C4-2B (cell line): ENCODE results near the gene NR3C1.

Experiments used
- H3K27ac ChIP-seq: fragments of 450-650 bp; 2 replicates; pipeline ENCODE4 v1.5.1; 2017
- ZFX ChIP-seq: fragments of 450-650 bp; IDR thresholded peaks from 2 replicates; pipeline ENCODE4 v1.6.1; 2017
- TF ChIP-seq, protein P1 (sequence below): fragments of 450-650 bp; conservative IDR thresholded peaks from 2 replicates; pipeline ENCODE4 v1.5.1; 2017; ENCODE audit warnings: mild to moderate bottlenecking

The NR3C1 gene

DNA sequence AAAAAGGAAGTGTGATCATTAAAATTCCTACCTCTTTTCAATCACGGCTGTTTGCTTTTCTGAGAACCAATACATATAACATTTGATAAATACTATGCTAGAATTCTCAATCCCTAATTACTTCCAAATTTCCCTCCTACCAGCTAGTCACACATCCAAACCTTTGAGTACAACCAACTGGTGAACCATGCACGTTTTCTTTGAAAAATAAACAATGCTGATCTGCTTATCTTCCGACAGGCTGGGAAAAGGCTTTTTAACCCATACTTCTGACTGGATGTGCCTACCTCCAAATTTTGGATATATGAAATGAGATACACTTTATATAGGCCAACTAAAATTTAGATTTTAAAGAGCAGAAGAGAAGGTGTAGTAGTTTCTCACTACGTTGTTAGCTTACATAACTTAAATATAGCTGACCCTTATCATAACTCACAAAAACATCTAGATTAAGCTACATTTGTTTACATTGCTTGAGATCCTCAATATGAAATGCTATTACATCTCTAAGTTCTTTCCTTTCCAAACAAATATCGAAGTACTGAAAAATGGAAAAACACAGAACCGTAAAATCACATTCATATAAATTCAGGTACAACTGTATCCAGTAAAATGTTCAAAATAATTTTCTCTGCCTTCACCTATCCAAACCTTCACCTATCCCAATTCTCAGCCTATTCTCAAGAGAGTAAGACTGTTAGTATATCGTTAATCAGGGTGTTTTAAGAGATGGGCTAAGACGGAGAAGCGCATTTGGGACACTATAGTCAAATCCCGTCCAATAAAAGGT, 2.1 kb downstream of the NR3C1 start:
- TF ChIP-seq ZFX = no peak
- TF ChIP-seq, protein P1, sequence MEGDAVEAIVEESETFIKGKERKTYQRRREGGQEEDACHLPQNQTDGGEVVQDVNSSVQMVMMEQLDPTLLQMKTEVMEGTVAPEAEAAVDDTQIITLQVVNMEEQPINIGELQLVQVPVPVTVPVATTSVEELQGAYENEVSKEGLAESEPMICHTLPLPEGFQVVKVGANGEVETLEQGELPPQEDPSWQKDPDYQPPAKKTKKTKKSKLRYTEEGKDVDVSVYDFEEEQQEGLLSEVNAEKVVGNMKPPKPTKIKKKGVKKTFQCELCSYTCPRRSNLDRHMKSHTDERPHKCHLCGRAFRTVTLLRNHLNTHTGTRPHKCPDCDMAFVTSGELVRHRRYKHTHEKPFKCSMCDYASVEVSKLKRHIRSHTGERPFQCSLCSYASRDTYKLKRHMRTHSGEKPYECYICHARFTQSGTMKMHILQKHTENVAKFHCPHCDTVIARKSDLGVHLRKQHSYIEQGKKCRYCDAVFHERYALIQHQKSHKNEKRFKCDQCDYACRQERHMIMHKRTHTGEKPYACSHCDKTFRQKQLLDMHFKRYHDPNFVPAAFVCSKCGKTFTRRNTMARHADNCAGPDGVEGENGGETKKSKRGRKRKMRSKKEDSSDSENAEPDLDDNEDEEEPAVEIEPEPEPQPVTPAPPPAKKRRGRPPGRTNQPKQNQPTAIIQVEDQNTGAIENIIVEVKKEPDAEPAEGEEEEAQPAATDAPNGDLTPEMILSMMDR = no peak
- H3K27ac ChIP-seq = no peak overlapping the region

DNA sequence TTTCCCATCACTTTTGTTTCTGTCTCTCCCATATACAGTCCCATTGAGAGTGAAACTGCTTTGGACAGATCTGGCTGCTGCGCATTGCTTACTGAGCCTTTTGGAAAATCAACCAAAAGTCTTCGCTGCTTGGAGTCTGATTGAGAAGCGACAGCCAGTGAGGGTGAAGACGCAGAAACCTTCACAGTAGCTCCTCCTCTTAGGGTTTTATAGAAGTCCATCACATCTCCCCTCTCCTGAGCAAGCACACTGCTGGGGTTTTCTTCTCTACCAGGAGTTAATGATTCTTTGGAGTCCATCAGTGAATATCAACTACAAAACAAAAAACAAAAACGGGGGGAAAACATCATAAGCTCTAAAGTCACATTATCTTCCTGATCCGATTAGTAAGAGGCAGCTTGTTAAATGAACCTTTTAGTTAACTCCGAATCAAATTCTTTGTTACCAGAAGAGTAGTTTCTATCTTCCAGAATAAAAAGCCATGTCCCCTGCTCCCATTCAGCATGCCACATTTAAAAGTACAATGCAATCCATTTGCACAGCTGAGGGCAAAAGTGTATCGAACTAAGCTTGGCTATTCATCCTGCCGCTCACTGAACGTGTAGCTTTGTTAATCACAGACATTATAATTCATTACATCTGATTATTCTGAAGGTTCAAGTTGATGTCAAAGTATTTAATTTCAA, 2.8 kb downstream of the NR3C1 start:
- H3K27ac ChIP-seq = no peak overlapping the region
- TF ChIP-seq, protein P1 = no peak
- no peak for TF ChIP-seq ZFX

DNA sequence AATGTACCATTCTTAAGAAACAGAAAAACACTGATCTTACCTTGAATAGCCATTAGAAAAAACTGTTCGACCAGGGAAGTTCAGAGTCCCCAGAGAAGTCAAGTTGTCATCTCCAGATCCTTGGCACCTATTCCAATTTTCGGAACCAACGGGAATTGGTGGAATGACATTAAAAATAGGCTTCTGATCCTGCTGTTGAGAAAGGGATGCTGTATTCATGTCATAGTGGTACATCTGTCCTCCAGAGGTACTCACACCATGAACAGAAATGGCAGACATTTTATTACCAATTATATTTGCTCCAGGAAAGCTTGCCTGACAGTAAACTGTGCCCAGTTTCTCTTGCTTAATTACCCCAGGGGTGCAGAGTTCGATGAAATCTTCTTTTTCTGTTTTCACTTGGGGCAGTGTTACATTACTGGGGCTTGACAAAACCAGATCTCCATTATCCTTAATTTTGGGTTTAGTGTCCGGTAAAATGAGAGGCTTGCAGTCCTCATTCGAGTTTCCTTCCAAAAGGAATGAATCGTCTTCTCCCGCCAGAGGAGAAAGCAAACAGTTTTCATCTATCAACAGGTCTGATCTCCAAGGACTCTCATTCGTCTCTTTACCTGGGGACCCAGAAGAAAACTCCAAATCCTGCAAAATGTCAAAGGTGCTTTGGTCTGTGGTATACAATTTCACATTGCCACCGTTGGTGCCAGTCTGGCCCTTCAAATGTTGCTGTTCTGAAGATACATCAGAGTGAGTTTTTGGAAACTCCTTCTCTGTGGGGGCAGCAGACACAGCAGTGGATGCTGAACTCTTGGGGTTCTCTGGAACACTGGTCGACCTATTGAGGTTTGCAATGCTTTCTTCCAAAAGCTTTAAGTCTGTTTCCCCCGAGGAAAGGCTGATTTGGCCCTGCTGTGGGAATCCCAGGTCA, 3.6 kb downstream of the NR3C1 start:
- TF ChIP-seq ZFX = no peak
- TF ChIP-seq, protein P1 = no peak
- H3K27ac ChIP-seq = no peak overlapping the region

DNA sequence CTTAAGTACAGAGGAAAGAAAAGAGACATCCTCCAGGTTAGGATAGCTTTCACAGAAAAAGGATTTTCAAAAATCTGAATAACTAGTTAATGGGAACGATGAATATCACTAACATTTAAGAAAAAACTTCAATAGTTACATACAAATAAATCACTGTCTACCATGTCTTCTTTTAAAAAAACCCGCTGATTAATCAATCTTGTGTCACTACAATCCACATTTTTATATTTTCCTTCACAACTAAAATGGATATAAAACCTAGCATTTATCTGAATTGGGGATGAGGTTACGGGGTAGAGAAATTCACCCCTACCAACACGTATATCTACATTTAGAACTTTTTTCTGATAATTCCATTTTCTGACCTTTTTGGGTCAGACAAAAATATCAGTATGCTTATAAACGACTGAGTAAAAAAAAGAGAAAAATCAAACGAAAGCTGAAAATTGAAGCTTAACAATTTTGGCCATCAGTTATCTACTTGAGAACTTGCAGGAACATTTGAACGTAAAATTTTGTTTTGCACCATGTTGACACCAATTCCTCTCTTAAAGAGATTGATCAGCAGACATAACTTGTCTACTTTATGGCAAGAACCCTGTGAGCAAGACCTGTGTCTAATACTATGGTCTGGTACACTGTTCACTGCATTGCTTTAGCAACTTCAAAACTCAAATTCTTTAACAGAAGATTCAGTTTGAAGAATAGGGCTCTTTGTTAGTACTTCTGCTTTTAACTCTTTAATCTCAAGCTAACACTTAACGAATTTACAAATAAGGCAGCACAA, 4.8 kb downstream of the NR3C1 start:
- no peak overlapping the region for H3K27ac ChIP-seq
- TF ChIP-seq, protein P1 = no peak
- no peak for TF ChIP-seq ZFX

DNA sequence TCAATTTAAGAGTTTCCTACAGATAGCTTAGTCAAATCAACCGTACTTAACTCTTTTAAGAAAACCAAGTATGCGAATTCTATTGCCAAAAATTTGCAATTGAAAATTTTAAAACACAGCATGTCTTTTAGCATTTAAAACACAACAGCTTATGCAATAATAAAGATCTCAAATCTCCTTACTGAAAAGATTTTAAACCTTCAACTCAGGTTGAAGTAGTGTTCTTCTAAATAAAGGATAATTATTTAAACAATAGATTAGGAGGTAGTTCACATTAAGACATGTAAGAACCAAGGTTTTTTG, 5.5 kb downstream of the NR3C1 start:
- H3K27ac ChIP-seq = no peak overlapping the region

DNA sequence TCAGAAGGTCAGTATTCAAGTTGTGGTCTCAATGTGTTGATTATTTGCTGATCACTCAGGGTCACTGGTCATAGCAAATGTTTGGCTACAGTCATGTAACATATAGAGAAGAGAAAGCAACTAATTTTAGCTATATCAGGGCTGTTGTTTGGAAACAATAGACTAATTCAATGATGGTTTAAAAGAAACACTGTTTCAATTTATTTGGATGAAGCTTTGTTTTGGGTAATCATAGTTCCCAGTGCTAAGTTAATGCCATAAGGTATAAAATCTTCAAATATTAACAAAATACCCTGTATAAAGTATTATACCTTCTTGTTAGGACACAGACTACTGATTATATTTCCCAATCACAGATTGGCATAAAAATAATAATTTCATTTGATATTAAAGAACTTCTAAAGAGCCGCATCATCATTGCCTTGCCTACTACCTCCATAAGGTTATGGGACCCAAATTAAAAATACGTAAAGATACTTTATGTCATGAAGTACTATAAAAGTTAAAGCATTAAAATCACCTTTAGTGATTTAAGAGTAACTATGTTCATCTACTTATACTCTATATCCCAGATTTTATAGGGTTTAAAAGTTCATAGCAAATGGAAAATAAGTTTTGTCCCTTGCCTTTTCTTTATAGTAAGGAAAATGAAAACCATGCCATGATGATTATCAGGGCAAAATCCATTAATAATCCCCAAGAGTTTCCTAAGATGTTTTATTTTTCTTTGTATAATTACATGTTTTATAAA, 6.0 kb downstream of the NR3C1 start:
- no peak overlapping the region for H3K27ac ChIP-seq
- TF ChIP-seq ZFX = no peak
- TF ChIP-seq, protein P1 = no peak

More for the DNA sequence above, 5.5 kb downstream of the NR3C1 start:
- no peak for TF ChIP-seq ZFX
- TF ChIP-seq, protein P1 = no peak
